ENCODE results near the gene ORAI2.
"Not testable (repeated sequence)": the region's sequence is repeated elsewhere in the genome, so short reads cannot be mapped to it uniquely, and the experiment has no call there.

DNA sequence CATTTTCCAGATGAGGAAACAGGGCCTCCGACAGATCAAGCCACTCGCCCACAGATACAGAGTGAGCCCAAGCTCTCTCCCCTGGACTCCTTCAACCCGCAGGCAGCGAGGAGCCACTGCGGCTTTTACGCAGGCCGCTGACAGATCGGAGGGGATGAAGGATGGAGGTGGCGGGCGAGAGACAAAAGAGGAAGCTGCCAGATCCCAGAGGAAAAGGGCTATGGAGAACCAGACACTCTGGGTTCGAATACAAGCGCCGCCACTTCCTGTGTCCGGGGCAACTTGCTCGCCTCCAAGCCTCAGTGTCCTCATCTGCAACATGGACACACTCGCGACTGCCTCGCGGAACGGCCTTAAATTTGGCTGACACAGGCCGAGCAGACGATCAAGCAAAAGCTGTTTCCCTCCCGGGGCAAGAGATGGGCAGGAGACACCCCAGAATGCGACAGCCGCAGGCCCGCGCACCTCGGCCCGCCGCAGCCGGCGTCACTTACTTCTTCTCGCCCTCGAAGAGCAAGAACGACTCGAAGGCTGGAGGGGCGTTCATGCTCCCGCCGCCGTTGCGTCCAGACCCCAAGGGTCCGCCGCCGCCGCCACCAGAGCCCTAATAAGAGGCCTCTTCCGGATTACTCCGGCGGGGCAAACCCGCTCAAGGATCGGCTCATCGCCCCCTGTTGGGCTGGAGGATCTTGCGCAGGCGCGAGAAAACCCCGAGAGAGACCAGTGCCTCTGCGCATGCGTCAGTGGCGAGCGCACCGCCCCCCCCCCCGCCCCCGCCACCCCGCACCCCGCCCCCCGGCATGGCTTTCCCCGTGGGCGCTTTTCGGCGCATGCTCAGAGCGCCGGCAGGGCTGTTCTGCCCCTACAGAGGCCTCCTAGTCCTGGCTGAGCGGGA is 45.2 kb downstream of the ORAI2 start, which contains the start of gene POLR2J:
- TF ChIP-seq POLR2AphosphoS5, POLR2A (IDR thresholded peaks at IDR 0.05; ENCODE audit: low read depth, low read length): not testable (repeated sequence)
